Mononuclear cell (primary cell): Measurements from ENCODE around the gene SMAD1. TPM values are rescaled to one million over a fixed set of nuclear protein-coding genes. Genes with fewer than 3 reads are reported as not detected.
"Not testable (repeated sequence)": the region's sequence is repeated elsewhere in the genome, so short reads cannot be mapped to it uniquely, and the experiment has no call there.

Experiments used
- H3K27me3 ChIP-seq: 2 replicates; pipeline ENCODE4 v1.6.0; 2011; ENCODE audit warnings: low read length, control low read depth; ENCODE audit not compliant: insufficient read depth
- H3K4me1 ChIP-seq: 2 replicates; pipeline ENCODE4 v1.5.1; 2011; ENCODE audit warnings: mild to moderate bottlenecking, low read length, control low read depth; ENCODE audit not compliant: insufficient read depth
- H3K4me3 ChIP-seq: 2 replicates; pipeline ENCODE4 v1.5.1; 2011; ENCODE audit warnings: mild to moderate bottlenecking, low read length, moderate library complexity
- H3K9me3 ChIP-seq: 2 replicates; pipeline ENCODE4 v1.5.1; 2011; ENCODE audit warnings: low read depth, mild to moderate bottlenecking, control low read depth, low read length
- total RNA-seq: library from RNA; depleted of rRNA; stranded (reverse); fragments of >200 nt; gene quantifications from one replicate; pipeline ENCODE4 v1.2.3, GENCODE V29; 2012

The SMAD1 gene
- total RNA-seq, 1 donor, result 2.1 TPM

DNA sequence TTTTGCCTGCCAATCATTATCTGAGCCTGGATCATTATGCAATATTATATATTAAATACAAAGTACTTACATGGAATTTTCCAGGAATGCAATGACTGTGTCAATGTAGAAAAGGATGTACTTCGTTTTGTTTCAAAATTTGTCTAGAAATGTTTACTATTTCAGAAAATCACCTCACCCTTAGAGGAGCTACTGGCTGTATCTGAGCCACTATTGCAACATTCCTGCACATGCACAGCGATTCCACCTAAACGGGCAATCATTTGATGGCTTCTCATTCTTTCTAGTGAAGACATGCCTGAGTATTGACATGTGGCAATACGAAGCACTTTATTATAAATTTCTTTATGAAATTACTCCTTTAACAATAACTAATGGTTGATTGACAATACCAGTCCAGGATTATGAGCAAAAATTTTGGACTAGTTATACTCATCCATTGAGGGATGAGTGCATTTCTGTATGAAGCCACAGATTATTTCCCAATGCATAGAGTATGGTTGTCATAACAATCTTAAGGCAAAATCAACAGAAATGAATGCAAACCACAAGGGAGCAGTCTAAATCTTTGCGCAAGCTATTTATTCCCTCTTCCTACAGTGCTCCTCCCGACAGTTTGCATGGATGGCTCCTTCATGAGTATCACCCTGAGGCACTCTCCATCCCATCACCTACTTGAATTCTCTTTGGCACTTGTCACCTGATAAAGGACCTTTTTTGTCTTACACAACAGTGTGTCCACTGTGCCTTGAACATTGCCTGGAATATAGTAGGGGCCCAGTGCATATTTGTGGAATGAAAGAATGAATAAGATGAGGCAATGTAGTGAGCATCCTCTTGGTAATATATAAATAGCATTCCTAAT is 101.8 kb downstream of the SMAD1 start:
- Histone ChIP-seq H3K4me1 (no peaks in the 10 kb centered on the region), H3K27me3 (no peaks in the 10 kb centered on the region), H3K4me3 (no peak overlapping the region), H3K9me3 (no peaks in the 10 kb centered on the region)

DNA sequence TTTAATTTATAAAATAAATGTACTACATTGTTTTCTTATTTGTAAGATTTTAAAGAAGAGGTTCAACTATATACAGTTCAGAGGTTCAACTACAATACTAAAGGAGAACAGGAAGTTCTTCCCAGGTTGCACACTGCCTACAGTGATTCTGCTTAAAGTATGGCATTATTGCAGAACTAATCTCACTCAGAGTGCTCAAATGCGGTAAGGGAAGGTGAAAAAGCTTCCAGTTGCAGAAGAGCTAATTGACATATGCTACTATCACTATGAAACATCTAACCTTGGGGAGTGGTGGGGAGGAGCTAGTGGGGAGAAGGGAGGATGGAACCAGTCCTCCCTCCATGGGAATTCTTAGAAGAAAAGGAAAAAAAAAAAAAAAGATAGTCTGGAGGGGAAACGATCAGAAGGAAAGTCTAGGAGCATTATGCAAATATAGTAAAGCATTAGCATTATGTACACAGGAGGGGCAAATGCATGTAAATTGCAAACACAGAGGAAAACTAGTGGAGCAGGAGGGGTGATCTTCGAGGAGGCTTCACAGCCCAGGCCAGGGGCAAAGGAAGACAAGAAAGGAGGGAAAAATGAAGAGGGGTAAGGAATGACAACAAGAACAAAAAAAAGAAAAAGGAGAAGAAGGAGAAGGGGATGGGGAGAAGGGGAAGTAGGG is 105.6 kb downstream of the SMAD1 start:
- Histone ChIP-seq H3K27me3 (no peaks in the 10 kb centered on the region), H3K4me1 (no peaks in the 10 kb centered on the region), H3K4me3 (no peak overlapping the region), H3K9me3 (no peaks in the 10 kb centered on the region)

DNA sequence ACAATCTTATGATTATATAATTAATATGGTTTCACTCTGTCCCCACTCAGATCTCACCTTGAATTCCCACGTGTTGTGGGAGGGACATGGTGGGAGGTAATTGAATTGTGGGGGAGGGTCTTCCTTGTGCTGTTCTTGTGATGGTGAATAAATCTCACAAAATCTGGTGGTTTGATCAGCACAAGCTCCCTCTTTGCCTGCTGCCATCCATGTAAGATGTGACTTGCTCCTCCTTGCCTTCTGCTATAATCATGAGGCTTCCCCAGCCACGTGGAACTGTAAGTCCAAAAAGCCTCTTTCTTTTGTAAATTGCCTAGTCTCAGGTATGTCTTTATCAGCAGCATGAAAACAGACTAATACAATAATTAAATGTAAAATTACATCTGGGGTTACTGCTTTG is 107.7 kb downstream of the SMAD1 start:
- not testable (repeated sequence) for H3K4me1 ChIP-seq, H3K4me3 ChIP-seq, H3K27me3 ChIP-seq, H3K9me3 ChIP-seq

DNA sequence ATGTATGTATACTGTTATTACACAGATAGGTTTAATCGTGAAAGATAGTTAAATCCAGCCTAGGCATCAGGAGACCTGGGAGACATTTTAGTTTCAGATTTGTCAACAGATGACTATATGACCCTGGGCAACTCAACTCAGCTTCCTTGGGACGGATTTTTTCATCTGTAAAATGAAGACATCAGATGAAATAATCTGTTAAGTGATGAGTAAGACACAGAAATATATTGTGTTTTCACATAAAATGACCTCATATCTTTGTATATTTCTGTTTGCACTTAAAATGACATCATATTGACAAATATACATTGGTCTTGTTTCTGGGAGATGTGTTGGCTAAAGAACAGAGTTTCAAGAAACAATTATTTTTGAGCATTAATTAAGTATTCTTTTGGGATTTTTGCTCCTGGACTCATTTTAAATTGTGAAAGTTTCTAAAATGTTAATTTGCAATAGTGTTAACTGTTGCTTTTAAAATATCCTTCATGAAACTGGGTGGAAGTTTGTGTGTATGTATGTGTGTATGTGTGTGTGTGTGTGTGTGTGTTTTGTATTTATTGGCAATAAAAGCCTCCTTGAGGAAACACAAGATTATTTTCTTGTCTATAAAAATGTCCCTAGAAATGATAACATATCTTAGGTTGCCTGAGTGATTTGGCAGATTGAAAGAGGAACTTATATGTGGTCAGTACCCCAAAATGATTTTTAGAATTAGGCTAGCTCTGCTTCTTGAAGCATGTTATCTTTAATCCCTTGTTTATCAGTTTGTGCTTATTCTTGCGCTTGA is 108.5 kb downstream of the SMAD1 start:
- Histone ChIP-seq H3K27me3 (no peaks in the 10 kb centered on the region), H3K9me3 (no peaks in the 10 kb centered on the region), H3K4me3 (no peak overlapping the region), H3K4me1 (no peaks in the 10 kb centered on the region)

DNA sequence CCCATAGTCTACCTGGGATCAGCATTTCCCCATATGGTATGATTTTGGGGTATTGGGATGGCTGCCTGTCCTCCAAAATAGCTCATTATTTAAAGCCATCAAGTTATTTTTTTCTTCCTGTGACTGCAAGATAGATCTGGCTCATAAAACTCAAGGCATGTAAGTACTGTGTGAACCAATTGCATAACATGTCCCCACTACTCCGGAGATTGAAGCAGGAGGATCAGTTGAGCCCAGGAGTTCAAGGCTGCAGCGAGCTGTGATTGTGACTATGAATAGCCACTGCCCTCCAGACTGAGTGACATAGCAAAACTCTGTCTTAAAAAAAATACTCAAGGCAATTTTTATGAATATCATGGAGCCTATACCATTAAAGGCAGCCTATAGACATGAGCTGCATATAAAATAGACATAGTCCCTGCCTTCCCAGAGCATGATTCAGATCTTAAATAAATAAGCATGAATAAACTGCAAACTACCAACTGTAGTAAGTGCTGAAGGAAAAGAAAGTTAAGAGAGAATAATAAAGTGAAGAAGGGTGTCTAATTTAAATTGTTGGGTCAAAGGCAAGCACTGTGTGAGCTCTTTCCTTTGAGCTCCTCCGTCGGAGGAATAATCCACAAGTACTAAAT is 120.6 kb downstream of the SMAD1 start:
- Histone ChIP-seq H3K4me1 (no peaks in the 10 kb centered on the region), H3K27me3 (peaks cover 3% of the 10 kb centered on the region), H3K4me3 (no peak overlapping the region), H3K9me3 (peaks cover 9% of the 10 kb centered on the region)

GRCh38 chr4:145605941-145606340 is 124.3 kb downstream of the SMAD1 start:
- H3K4me3 ChIP-seq, result no peak overlapping the region
- H3K9me3 ChIP-seq, result peaks cover 9% of the 10 kb centered on the region
- no peaks in the 10 kb centered on the region for H3K4me1 ChIP-seq
- H3K27me3 ChIP-seq, result no peaks in the 10 kb centered on the region

Other genes with a start within 250 kb of the SMAD1 start
- gene MMAA, start 137.5 kb downstream of the SMAD1 start, total RNA-seq, result 5.2 TPM
- not detected for gene C4orf51, start 198.3 kb downstream of the SMAD1 start, total RNA-seq